ENCODE measurements around the gene HCRTR1. TPM values are rescaled to one million over a fixed set of nuclear protein-coding genes. Genes with fewer than 3 reads are reported as not detected.

Gene HCRTR1
- total RNA-seq, 4 donors from 2014 or later, result 0.21 to 2.5 TPM; not detected in 2

DNA sequence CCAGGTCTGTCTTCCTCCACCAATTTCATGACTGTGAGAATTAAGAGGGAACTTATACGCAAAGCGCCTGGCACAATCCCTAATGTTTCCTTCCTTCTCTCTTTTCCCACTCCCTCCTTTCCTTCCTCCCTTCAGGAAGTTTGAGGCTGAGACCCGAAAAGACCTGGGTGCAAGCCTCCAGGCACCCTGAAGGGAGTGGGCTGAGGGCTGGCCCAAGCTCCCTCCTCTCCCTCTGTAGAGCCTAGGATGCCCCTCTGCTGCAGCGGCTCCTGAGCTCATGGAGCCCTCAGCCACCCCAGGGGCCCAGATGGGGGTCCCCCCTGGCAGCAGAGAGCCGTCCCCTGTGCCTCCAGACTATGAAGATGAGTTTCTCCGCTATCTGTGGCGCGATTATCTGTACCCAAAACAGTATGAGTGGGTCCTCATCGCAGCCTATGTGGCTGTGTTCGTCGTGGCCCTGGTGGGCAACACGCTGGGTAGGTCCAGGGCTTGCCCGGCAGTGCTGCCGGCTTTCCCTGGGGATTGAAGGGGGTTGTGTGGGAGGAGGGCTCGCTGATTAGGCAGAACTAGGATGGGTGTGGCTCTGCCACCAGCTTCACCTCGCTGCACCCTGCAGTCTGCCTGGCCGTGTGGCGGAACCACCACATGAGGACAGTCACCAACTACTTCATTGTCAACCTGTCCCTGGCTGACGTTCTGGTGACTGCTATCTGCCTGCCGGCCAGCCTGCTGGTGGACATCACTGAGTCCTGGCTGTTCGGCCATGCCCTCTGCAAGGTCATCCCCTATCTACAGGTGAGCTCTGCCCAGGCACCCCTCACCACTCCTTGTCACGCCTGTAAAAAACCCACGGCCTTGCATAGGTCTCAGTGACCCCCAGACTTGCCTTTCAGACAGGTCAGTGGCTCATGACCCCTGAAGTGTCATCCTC is 1.7 kb downstream of the HCRTR1 start:
- Histone ChIP-seq H3K4me3 (no peak overlapping the region), H3K27me3 (peaks cover 0 to 33% of the 10 kb centered on the region in 2 donors), H3K36me3 (no peaks in the 10 kb centered on the region), H3K27ac (no peak overlapping the region), H3K4me1 (peaks cover 0 to 14% (median 8%) of the 10 kb centered on the region in 4 donors), H3K9me3 (no peaks in the 10 kb centered on the region)
- WGBS, 2 donors, result 84 to 85% methylated on average over 16 to 17 of the region's 23 CpGs
- no peak for DNase-seq (ENCODE audit: low spot score in 2 of 2)
- TF ChIP-seq, protein P1, sequence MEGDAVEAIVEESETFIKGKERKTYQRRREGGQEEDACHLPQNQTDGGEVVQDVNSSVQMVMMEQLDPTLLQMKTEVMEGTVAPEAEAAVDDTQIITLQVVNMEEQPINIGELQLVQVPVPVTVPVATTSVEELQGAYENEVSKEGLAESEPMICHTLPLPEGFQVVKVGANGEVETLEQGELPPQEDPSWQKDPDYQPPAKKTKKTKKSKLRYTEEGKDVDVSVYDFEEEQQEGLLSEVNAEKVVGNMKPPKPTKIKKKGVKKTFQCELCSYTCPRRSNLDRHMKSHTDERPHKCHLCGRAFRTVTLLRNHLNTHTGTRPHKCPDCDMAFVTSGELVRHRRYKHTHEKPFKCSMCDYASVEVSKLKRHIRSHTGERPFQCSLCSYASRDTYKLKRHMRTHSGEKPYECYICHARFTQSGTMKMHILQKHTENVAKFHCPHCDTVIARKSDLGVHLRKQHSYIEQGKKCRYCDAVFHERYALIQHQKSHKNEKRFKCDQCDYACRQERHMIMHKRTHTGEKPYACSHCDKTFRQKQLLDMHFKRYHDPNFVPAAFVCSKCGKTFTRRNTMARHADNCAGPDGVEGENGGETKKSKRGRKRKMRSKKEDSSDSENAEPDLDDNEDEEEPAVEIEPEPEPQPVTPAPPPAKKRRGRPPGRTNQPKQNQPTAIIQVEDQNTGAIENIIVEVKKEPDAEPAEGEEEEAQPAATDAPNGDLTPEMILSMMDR (IDR thresholded peaks at IDR 0.05), result no peak
- TF ChIP-seq POLR2A (IDR thresholded peaks at IDR 0.05) (no peak), EP300 (IDR thresholded peaks at IDR 0.05) (no peak)

DNA sequence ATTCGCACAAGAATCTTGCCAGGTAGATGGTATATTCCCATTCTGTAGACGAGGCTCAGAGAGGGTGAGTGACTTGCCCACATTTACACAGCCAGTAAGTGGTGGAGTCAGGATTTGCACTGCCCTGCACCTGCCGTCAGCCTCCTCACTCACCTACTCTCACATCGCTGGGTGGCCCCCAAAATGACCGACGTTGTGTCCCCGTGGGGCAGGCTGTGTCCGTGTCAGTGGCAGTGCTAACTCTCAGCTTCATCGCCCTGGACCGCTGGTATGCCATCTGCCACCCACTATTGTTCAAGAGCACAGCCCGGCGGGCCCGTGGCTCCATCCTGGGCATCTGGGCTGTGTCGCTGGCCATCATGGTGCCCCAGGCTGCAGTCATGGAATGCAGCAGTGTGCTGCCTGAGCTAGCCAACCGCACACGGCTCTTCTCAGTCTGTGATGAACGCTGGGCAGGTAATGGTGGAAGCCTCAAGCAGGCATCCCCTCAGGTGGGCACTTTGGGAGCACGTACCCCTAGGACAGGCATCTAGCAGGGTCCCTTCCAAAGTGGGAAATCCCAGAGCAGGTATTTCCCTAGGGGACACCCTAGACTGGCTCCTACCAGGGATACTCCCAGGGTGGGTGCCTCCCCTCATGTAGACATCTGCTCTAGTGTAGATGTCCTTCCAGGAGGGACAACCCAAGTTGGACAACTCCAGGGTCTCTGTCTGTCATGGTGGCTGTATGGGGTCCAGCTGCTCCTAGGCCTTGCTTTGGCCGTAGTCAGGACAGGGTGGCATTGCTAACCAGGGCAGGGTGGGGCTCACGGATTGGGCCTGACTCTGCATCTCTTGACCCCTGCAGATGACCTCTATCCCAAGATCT is 3.4 kb downstream of the HCRTR1 start:
- Histone ChIP-seq H3K4me1 (peaks cover 0 to 17% (median 11%) of the 10 kb centered on the region in 4 donors), H3K27me3 (peaks cover 0 to 33% of the 10 kb centered on the region in 2 donors), H3K9me3 (no peaks in the 10 kb centered on the region), H3K4me3 (no peak overlapping the region), H3K36me3 (peaks cover 0 to 12% (median 0%) of the 10 kb centered on the region in 3 donors), H3K27ac (no peak overlapping the region)
- 89 to 90% methylated on average over 16 to 17 of the region's 20 CpGs for WGBS, 2 donors
- DNase-seq (ENCODE audit: low spot score in 2 of 2), result no peak
- TF ChIP-seq POLR2A (IDR thresholded peaks at IDR 0.05) (no peak), EP300 (IDR thresholded peaks at IDR 0.05) (no peak)
- TF ChIP-seq, protein P1 (IDR thresholded peaks at IDR 0.05), result no peak

DNA sequence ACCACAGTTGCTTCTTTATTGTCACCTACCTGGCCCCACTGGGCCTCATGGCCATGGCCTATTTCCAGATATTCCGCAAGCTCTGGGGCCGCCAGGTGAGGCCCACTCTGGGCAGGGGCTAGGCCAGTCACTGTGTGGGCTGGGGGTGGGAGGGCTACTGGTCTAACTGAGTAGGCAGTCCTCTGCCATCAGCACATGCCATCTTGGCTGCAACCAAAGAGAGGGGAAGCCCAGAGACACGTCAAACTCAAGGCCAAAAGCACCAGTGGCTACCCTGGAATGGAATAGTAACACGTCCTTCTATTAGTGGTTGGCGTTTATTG is 4.0 kb downstream of the HCRTR1 start:
- DNase-seq (ENCODE audit: low spot score in 2 of 2), result no peak
- Histone ChIP-seq H3K27me3 (peaks cover 0 to 27% of the 10 kb centered on the region in 2 donors), H3K36me3 (peaks cover 0 to 12% (median 0%) of the 10 kb centered on the region in 3 donors), H3K4me1 (peaks cover 0 to 23% (median 16%) of the 10 kb centered on the region in 4 donors), H3K9me3 (no peaks in the 10 kb centered on the region), H3K4me3 (no peak overlapping the region), H3K27ac (no peak overlapping the region)
- WGBS, 2 donors, result 96 to 98% methylated on average over 5 of the region's 5 CpGs
- TF ChIP-seq, protein P1 (IDR thresholded peaks at IDR 0.05), result no peak
- TF ChIP-seq EP300 (IDR thresholded peaks at IDR 0.05) (no peak), POLR2A (IDR thresholded peaks at IDR 0.05) (no peak)

DNA sequence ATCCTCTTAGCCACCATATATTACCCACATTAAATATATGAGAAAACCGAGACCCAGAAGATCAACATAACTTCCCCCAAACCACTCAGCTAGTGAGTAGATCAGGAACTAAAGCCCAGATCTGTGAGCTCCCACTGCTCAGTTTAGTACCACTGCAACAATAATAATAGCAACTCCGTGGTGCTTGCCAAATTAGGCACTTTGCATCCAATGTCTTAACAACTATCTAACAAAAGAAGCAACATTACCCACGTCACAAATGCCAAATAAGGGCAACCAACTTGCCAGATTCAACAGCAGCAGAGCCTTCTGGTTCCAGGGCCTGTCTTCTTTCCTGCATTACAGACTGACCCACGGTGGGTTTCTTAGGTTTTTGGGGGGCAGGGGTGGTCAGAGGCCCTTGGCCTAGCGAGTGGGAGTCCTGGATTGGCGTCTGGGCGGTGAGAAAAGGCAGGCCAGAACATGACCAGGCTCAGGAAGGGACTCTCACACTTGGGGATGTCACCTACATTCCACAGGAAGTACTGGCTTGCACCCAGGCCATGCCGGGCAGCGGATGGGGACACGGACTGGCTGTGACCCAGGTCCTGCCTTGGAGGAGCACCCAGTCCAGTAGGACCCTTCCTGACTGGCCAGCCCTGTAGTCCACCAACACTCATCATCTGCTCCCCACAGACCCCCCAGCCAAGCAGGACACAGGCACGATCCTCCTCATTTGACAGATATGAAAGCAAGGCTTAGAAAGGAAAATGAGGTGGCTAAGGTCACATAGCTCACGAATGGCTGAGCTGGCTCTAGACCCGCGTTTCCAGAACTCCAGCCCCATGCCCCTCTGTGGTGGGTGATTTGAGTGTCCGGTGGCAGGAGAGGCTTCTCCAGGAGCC is 4.6 kb downstream of the HCRTR1 start:
- WGBS, 2 donors, result 76 to 81% methylated on average over 14 to 15 of the region's 15 CpGs
- peaks cover 0 to 21% of the 10 kb centered on the region in 2 donors for H3K27me3 ChIP-seq
- H3K27ac ChIP-seq, result no peak overlapping the region
- H3K9me3 ChIP-seq, result no peaks in the 10 kb centered on the region
- TF ChIP-seq POLR2A (IDR thresholded peaks at IDR 0.05), result no peak
- TF ChIP-seq, protein P1 (IDR thresholded peaks at IDR 0.05), result no peak
- no peak for TF ChIP-seq EP300 (IDR thresholded peaks at IDR 0.05)
- H3K4me1 ChIP-seq, result peaks cover 0 to 28% (median 20%) of the 10 kb centered on the region in 4 donors
- peaks cover 0 to 12% (median 0%) of the 10 kb centered on the region in 3 donors for H3K36me3 ChIP-seq
- no peak for DNase-seq (ENCODE audit: low spot score in 2 of 2)
- no peak overlapping the region for H3K4me3 ChIP-seq

All from tibial nerve (tissue), 4 donors.